Activated CD8-positive, alpha-beta T cell treated with anti-CD3 and anti-CD28 coated beads, Interleukin-2, amount 10 ng/mL, durations not matched to agents 7 days and 5 days (primary cell): ENCODE measurements around the gene DCAF17. TPM values are rescaled to one million over a fixed set of nuclear protein-coding genes. Genes with fewer than 3 reads are reported as not detected.

Experiments used
- ATAC-seq: fragments of 150-1000 bp; cut with Tn5 transposase; one replicate; pipeline ENCODE4 v1.10.0; 2021; ENCODE audit warnings: moderate library complexity
- CTCF ChIA-PET: fragments of 350-600 bp; sonication (Branson Sonifier 250); formaldehyde crosslinking; loops from one replicate; lab custom pipeline; 2021; ENCODE audit warnings: antibody characterized with exemption; lab: Charles Lee
- POLR2A ChIA-PET: fragments of 350-600 bp; sonication (Branson Sonifier 250); formaldehyde crosslinking; loops from one replicate; lab custom pipeline; 2021; ENCODE audit warnings: antibody characterized with exemption; lab: Charles Lee
- DNase-seq: peaks from one replicate; pipeline ENCODE4 v3.0.0-alpha.2; 2020
- H3K27ac Mint-ChIP-seq: one replicate; pipeline ENCODE4 v1.8.0; 2021; ENCODE audit warnings: mild to moderate bottlenecking, mixed read lengths
- H3K27me3 Mint-ChIP-seq: one replicate; pipeline ENCODE4 v1.8.0; 2021; ENCODE audit warnings: low read depth, mixed read lengths
- H3K36me3 Mint-ChIP-seq: one replicate; pipeline ENCODE4 v1.8.0; 2021; ENCODE audit warnings: low read depth, mixed read lengths
- H3K4me1 Mint-ChIP-seq: one replicate; pipeline ENCODE4 v1.8.0; 2021; ENCODE audit warnings: low read depth, mixed read lengths
- H3K4me3 Mint-ChIP-seq: one replicate; pipeline ENCODE4 v1.8.0; 2021; ENCODE audit warnings: mild to moderate bottlenecking, mixed read lengths
- H3K9me3 Mint-ChIP-seq: one replicate; pipeline ENCODE4 v1.8.0; 2022; ENCODE audit warnings: mixed read lengths; ENCODE audit not compliant: insufficient read depth
- total RNA-seq, 2 experiments: library from RNA; stranded (reverse); gene quantifications; one replicate each; pipeline ENCODE4 v1.2.3, GENCODE V29; 2021

DCAF17 gene
- total RNA-seq, 2 experiments from 2014 or later, result 15.9 to 17.5 TPM

- ATAC-seq, result no peak
- Mint-ChIP-seq H3K27me3 (no peaks in the 10 kb centered on the region), H3K27ac (no peak overlapping the region), H3K4me1 (peaks cover 31% of the 10 kb centered on the region), H3K36me3 (peaks cover 51% of the 10 kb centered on the region), H3K4me3 (peak overlapping the region; percentile 92), H3K9me3 (peaks cover 3% of the 10 kb centered on the region)
- CTCF ChIA-PET, result interaction anchor here (0.6 to 4.0 kb wide), 6 partner anchors 16 to 499 kb away, joined by 3 to 25 read pairs (median 3); no protein-coding TSS in a partner anchor
- DNase-seq, result no peak
- POLR2A ChIA-PET, result interaction anchor here (1.7 kb wide), 1 partner anchor 10 kb away, joined by 6 read pairs; no protein-coding TSS in a partner anchor
Observed at GRCh38 chr2:171431677-171432167, 2.3 kb upstream of the DCAF17 start.

GRCh38 chr2:171432206-171432968 is 1.6 kb upstream of the DCAF17 start:
- Mint-ChIP-seq H3K36me3 (peaks cover 54% of the 10 kb centered on the region), H3K4me1 (peaks cover 31% of the 10 kb centered on the region), H3K27me3 (no peaks in the 10 kb centered on the region), H3K9me3 (peaks cover 3% of the 10 kb centered on the region), H3K4me3 (peak overlapping the region; percentile 92), H3K27ac (peak overlapping the region; percentile 94)
- ATAC-seq (no peak), DNase-seq (no peak)
- CTCF ChIA-PET, result interaction anchor here (0.8 to 4.0 kb wide), 9 partner anchors 12 to 503 kb away, joined by 3 to 25 read pairs (median 4); partner anchors contain the start of gene GORASP2
- POLR2A ChIA-PET, result interaction anchor here (0.6 to 1.7 kb wide), 3 partner anchors 11 to 1719 kb away, joined by 3 to 6 read pairs (median 4); no protein-coding TSS in a partner anchor

GRCh38 chr2:171432969-171433762 is 860 bp upstream of the DCAF17 start:
- peaks cover 60% of the 10 kb centered on the region for H3K36me3 Mint-ChIP-seq
- CTCF ChIA-PET, result interaction anchor here (0.7 to 4.0 kb wide), 10 partner anchors 11 to 504 kb away, joined by 3 to 25 read pairs (median 4); partner anchors contain the start of gene GORASP2
- H3K27ac Mint-ChIP-seq, result peak overlapping the region; percentile 94
- ATAC-seq, result peak; percentile 14
- H3K27me3 Mint-ChIP-seq, result no peaks in the 10 kb centered on the region
- H3K4me1 Mint-ChIP-seq, result peaks cover 31% of the 10 kb centered on the region
- H3K4me3 Mint-ChIP-seq, result peak overlapping the region; percentile 92
- POLR2A ChIA-PET, result interaction anchor here (0.6 to 1.7 kb wide), 10 partner anchors 12 to 1718 kb away, joined by 3 to 6 read pairs (median 4); partner anchors contain the start of gene TLK1
- H3K9me3 Mint-ChIP-seq, result peaks cover 3% of the 10 kb centered on the region
- DNase-seq, result peak; percentile 68

- Mint-ChIP-seq H3K36me3 (peaks cover 62% of the 10 kb centered on the region), H3K27me3 (no peaks in the 10 kb centered on the region), H3K4me3 (peak within 1 kb of the TSS; percentile 92), H3K4me1 (peaks cover 31% of the 10 kb centered on the region), H3K27ac (peak within 1 kb of the TSS; percentile 94), H3K9me3 (peaks cover 3% of the 10 kb centered on the region)
- DNase-seq (no peak), ATAC-seq (no peak)
- ChIA-PET POLR2A (interaction anchor here (0.9 to 1.7 kb wide), 8 partner anchors 17 to 278 kb away, joined by 3 to 6 read pairs (median 4); partner anchors contain the start of gene TLK1), CTCF (interaction anchor here (0.6 to 4.0 kb wide), 9 partner anchors 9 to 504 kb away, joined by 3 to 25 read pairs (median 4); partner anchors contain the start of gene GORASP2)
Observed at GRCh38 chr2:171433763-171434012, 338 bp upstream of the DCAF17 start, which contains the start of gene METTL8. Gene METTL8 (minus strand): TSS chr2:171433990. CDS start chr2:171392185, 41,805 bp downstream.

- POLR2A ChIA-PET, result no interaction called here
- no peak for ATAC-seq
- DNase-seq, result no peak
- CTCF ChIA-PET, result interaction anchor here (0.7 kb wide), 1 partner anchor 430 kb away, joined by 3 read pairs; no protein-coding TSS in a partner anchor
- Mint-ChIP-seq H3K27ac (no peak overlapping the region), H3K36me3 (peaks cover 59% of the 10 kb centered on the region), H3K4me3 (no peak overlapping the region), H3K9me3 (no peaks in the 10 kb centered on the region), H3K4me1 (peaks cover 31% of the 10 kb centered on the region), H3K27me3 (no peaks in the 10 kb centered on the region)
Observed at GRCh38 chr2:171436307-171436706, 2.3 kb downstream of the DCAF17 start.

GRCh38 chr2:171441470-171441869 is 7.4 kb downstream of the DCAF17 start:
- Mint-ChIP-seq H3K36me3 (peaks cover 44% of the 10 kb centered on the region), H3K4me3 (no peak overlapping the region), H3K27ac (no peak overlapping the region), H3K9me3 (no peaks in the 10 kb centered on the region), H3K27me3 (no peaks in the 10 kb centered on the region), H3K4me1 (no peaks in the 10 kb centered on the region)
- no peak for ATAC-seq
- CTCF ChIA-PET, result interaction anchor here (0.9 kb wide), 1 partner anchor 354 kb away, joined by 3 read pairs; no protein-coding TSS in a partner anchor
- POLR2A ChIA-PET, result interaction anchor here (1.3 kb wide), 1 partner anchor 512 kb away, joined by 4 read pairs; the partner anchor contains the start of gene GORASP2
- no peak for DNase-seq

GRCh38 chr2:171447675-171448074 is 13.6 kb downstream of the DCAF17 start:
- Mint-ChIP-seq H3K27me3 (no peaks in the 10 kb centered on the region), H3K9me3 (no peaks in the 10 kb centered on the region), H3K4me3 (no peak overlapping the region), H3K27ac (no peak overlapping the region), H3K4me1 (no peaks in the 10 kb centered on the region), H3K36me3 (peaks cover 28% of the 10 kb centered on the region)
- DNase-seq (no peak), ATAC-seq (no peak)
- POLR2A ChIA-PET, result no interaction called here
- CTCF ChIA-PET, result interaction anchor here (0.6 to 2.5 kb wide), 2 partner anchors 475 to 479 kb away, joined by 4 to 5 read pairs; no protein-coding TSS in a partner anchor

GRCh38 chr2:171451074-171451473 is 17.0 kb downstream of the DCAF17 start:
- ChIA-PET CTCF (interaction anchor here (1.1 kb wide), 1 partner anchor 8 kb away, joined by 4 read pairs; no protein-coding TSS in a partner anchor), POLR2A (no interaction called here)
- Mint-ChIP-seq H3K4me3 (no peak overlapping the region), H3K4me1 (no peaks in the 10 kb centered on the region), H3K9me3 (peaks cover 3% of the 10 kb centered on the region), H3K36me3 (peaks cover 38% of the 10 kb centered on the region), H3K27me3 (no peaks in the 10 kb centered on the region), H3K27ac (no peak overlapping the region)
- no peak for ATAC-seq
- no peak for DNase-seq

GRCh38 chr2:171452773-171453172 is 18.7 kb downstream of the DCAF17 start:
- no peak for DNase-seq
- POLR2A ChIA-PET, result interaction anchor here (0.5 kb wide), 1 partner anchor 289 kb away, joined by 3 read pairs; no protein-coding TSS in a partner anchor
- no peak overlapping the region for H3K4me3 Mint-ChIP-seq
- no peak overlapping the region for H3K27ac Mint-ChIP-seq
- CTCF ChIA-PET, result no interaction called here
- H3K4me1 Mint-ChIP-seq, result no peaks in the 10 kb centered on the region
- H3K9me3 Mint-ChIP-seq, result peaks cover 6% of the 10 kb centered on the region
- H3K36me3 Mint-ChIP-seq, result peaks cover 49% of the 10 kb centered on the region
- H3K27me3 Mint-ChIP-seq, result no peaks in the 10 kb centered on the region
- ATAC-seq, result no peak

- Mint-ChIP-seq H3K36me3 (peaks cover 46% of the 10 kb centered on the region), H3K4me1 (no peaks in the 10 kb centered on the region), H3K27ac (no peak overlapping the region), H3K9me3 (peaks cover 12% of the 10 kb centered on the region), H3K27me3 (no peaks in the 10 kb centered on the region), H3K4me3 (no peak overlapping the region)
- CTCF ChIA-PET, result interaction anchor here (0.7 to 1.4 kb wide), 2 partner anchors 9 to 114 kb away, joined by 4 read pairs; no protein-coding TSS in a partner anchor
- no peak for DNase-seq
- POLR2A ChIA-PET, result no interaction called here
- ATAC-seq, result no peak
Observed at GRCh38 chr2:171459498-171459897, 25.5 kb downstream of the DCAF17 start.

GRCh38 chr2:171460537-171460936 is 26.5 kb downstream of the DCAF17 start:
- Mint-ChIP-seq H3K27me3 (no peaks in the 10 kb centered on the region), H3K27ac (no peak overlapping the region), H3K36me3 (peaks cover 39% of the 10 kb centered on the region), H3K4me3 (no peak overlapping the region), H3K4me1 (no peaks in the 10 kb centered on the region), H3K9me3 (peaks cover 12% of the 10 kb centered on the region)
- ChIA-PET CTCF (no interaction called here), POLR2A (no interaction called here)
- no peak for DNase-seq
- no peak for ATAC-seq
